Gastrocnemius medialis (tissue), 4 donors: ENCODE results near the gene PARP6.

Experiments
- CTCF ChIP-seq, 5 experiments: fragments of 450-650 bp in 3 of 5; fragments of 200-600 bp in 2 of 5; sonication (generic) in 2 of 5; IDR thresholded peaks in 4 of 5; conservative IDR thresholded peaks in 1 of 5; 1 replicate in 4 of 5; 2 replicates in 1 of 5; pipeline ENCODE4 v1.5.1; 2016 to 2019; ENCODE audit warnings: antibody characterized with exemption in 5 of 5, mild to moderate bottlenecking in 3 of 5, moderate library complexity in 3 of 5
- POLR2A ChIP-seq, 2 donors: fragments of 450-650 bp; IDR thresholded peaks; one replicate each; pipeline ENCODE4 v1.6.1; 2017; ENCODE audit warnings: antibody characterized with exemption in 2 of 2, mild to moderate bottlenecking in 2 of 2, moderate library complexity in 2 of 2

- TF ChIP-seq CTCF (IDR thresholded peaks at IDR 0.05 in 4 of 5, conservative IDR thresholded peaks at IDR 0.05 in 1 of 5) (no peak), POLR2A (IDR thresholded peaks at IDR 0.05) (no peak)
These were observed 67.1 kb downstream of the PARP6 start for GRCh38 chr15:72205273-72205672.
